ENCODE results near the gene NSUN6. TPM values are rescaled to one million over a fixed set of nuclear protein-coding genes. Genes with fewer than 3 reads are reported as not detected.

The NSUN6 gene, protein sequence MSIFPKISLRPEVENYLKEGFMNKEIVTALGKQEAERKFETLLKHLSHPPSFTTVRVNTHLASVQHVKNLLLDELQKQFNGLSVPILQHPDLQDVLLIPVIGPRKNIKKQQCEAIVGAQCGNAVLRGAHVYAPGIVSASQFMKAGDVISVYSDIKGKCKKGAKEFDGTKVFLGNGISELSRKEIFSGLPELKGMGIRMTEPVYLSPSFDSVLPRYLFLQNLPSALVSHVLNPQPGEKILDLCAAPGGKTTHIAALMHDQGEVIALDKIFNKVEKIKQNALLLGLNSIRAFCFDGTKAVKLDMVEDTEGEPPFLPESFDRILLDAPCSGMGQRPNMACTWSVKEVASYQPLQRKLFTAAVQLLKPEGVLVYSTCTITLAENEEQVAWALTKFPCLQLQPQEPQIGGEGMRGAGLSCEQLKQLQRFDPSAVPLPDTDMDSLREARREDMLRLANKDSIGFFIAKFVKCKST
- 2.8 and 6.0 TPM in 2 replicates for total RNA-seq

DNA sequence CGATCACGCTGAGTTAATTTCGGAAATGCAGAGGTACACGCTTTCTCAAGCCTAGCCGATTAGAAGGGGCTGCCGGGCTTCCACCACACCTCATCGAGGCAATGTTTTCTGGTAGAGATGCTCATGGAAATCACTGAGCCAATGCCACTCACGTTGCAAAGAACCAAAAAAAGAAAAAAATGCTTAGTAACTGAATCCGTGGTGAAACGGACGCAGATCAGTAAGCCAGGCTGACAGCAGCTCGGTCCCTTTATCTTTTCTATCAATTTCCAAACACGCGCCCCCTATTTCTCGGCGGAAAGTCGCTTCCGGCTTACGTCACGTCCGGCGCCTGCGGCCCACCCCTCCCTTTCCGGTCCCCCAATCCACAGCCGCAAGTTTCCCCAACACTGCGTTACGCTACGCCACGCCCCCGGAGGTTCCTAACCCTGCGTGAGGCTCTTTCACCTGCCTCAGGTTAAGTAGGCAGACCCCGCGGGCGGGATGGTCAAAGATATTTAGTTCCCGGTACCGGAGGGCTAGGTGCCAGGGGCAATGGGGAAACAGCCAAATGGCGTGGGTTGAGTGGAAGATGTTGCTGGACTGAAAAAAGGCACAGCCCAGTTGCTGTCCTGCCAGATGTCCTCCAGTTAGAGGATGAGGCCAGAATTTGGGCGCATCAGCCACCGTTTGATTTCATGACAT, at the start of gene NSUN6:
NSUN6 (minus strand) TSS at position 264 of the 684 bp plus-strand sequence. CDS start 384 bp downstream, outside the sequence.

GRCh38 chr10:18659125-18659818, 7.9 kb upstream of the NSUN6 start, which contains the start of gene ARL5B:
ARL5B (plus strand) TSS chr10:18659431; CDS start chr10:18659638, 207 bp downstream.

Other genes starting within 250 kb of the NSUN6 start
- 9.8 and 10.3 TPM in 2 replicates for gene ARL5B, start 7.8 kb upstream of the NSUN6 start, total RNA-seq

Measured in mesangial cell (primary cell).